Heart left ventricle (tissue), 13 donors: ENCODE data around the gene ZNF557.

ENCODE experiments used
- CTCF ChIP-seq, 12 donors: fragments of 200-600 bp; sonication (generic) in 4 of 12; IDR thresholded peaks; one replicate each; pipeline versions ENCODE4 v1.5.0 to v1.8.0; 2018 to 2022; ENCODE audit warnings: antibody characterized with exemption in 12 of 12, mild to moderate bottlenecking in 5 of 12
- POLR2A ChIP-seq, 2 donors: fragments of 450-650 bp; IDR thresholded peaks; one replicate each; pipeline ENCODE4 v1.6.1; 2017; ENCODE audit warnings: antibody characterized with exemption in 2 of 2, mild to moderate bottlenecking in 2 of 2, moderate library complexity in 2 of 2
- donor health status: ischemic (EF 13 %, LVEDD 7.1; RV severe dilation, severe dysfunction).
- donor health status: DM: no; HTN: yes; CAD: no.
- donor health status: DM: no; HTN: no; CAD: no.
- donor health status: ischemic (EF 25% LVEDD 6.9; RV normal size, moderate dysfunction).
- donor health status: ischemic (EF 25% LVEDD 5.7; RV mildly dilated, moderate dysfunction).
- donor health status: ischemic (EF 35%, LVEDD 5.7; RV mildly dilated, moderate dysfunction).
- donor health status: nonischemic (EF 11% LVEDD 7.7; RV severe dilation, severe dysfunction).
- donor health status: DM: yes; HTN: yes; CAD: no.
- donor health status: PGD.
- donor health status: ischemic (EF 29% LVEDD 5.4; RV normal size, mild dysfunction).
- donor health status: nonischemic (EF 23%, LVEDD 6.1; RV moderate dilation, normal function).

- TF ChIP-seq CTCF (IDR thresholded peaks at IDR 0.05) (no peak), POLR2A (IDR thresholded peaks at IDR 0.05) (no peak)
Measured at GRCh38 chr19:7132054-7132453, 62.6 kb downstream of the ZNF557 start.
